HFFc6 (cell line): ENCODE results near the gene NPY4R2. TPM values are rescaled to one million over a fixed set of nuclear protein-coding genes. Genes with fewer than 3 reads are reported as not detected.

Source experiments
- total RNA-seq, 6 experiments: library from RNA; stranded (reverse); fragmentation: NEBNext Ultra II Directional; extraction: Animal tissue kit (Norgen Biotek cat#: 25700); gene quantifications; 2 replicates in 1 of 6; 3 replicates in 5 of 6; pipeline ENCODE4 v1.2.3, GENCODE V29; 2021

Gene NPY4R2
- total RNA-seq, 6 experiments from 2014 or later: 0.20 to 0.36 TPM; not detected in 4

Other genes with a start within 250 kb of the NPY4R2 start
- gene SYT15B, start 155.1 kb upstream of the NPY4R2 start, total RNA-seq: 1 to 10 TPM in 4 of 6 experiments, under 1 TPM in 2; 0.33 to 2.4 (median 1.9) TPM
- gene FAM25C, start 81.1 kb downstream of the NPY4R2 start, total RNA-seq: not detected